GM12878 (cell line): ENCODE results near the gene C3. TPM values are rescaled to one million over a fixed set of nuclear protein-coding genes. Genes with fewer than 3 reads are reported as not detected.

Experiments
- BACH1 ChIP-seq: fragments of 450-650 bp; IDR thresholded peaks from 2 replicates; pipeline ENCODE4 v1.6.1; 2017; ENCODE audit warnings: mild to moderate bottlenecking, borderline replicate concordance
- CHD2 ChIP-seq: IDR thresholded peaks from 2 replicates; pipeline ENCODE4 v1.6.1; 2011; ENCODE audit warnings: low read depth, low read length, improper control_type of control experiment, borderline replicate concordance
- CHD4 ChIP-seq: fragments of 200-600 bp; sonication (generic); IDR thresholded peaks from 2 replicates; pipeline ENCODE4 v1.6.1; 2016; ENCODE audit warnings: mild to moderate bottlenecking
- CREM ChIP-seq: IDR thresholded peaks from 2 replicates; pipeline ENCODE4 v1.6.1; 2014; ENCODE audit warnings: antibody characterized with exemption, low read depth
- DPF2 ChIP-seq: fragments of 450-650 bp; IDR thresholded peaks from 2 replicates; pipeline ENCODE4 v1.6.1; 2017; ENCODE audit warnings: mild to moderate bottlenecking
- EED ChIP-seq: sonication (generic); IDR thresholded peaks from 2 replicates; pipeline ENCODE4 v1.6.1; 2016; ENCODE audit warnings: antibody characterized with exemption, low read depth
- IRF4 ChIP-seq: IDR thresholded peaks from 2 replicates; pipeline ENCODE4 v1.6.1; 2011; ENCODE audit warnings: low read depth, low read length
- JUNB ChIP-seq: IDR thresholded peaks from 2 replicates; pipeline ENCODE4 v1.6.1; 2016; ENCODE audit warnings: antibody characterized with exemption, mild to moderate bottlenecking
- JUND ChIP-seq: IDR thresholded peaks from 2 replicates; pipeline ENCODE4 v1.6.1; 2012; ENCODE audit warnings: low read depth, mild to moderate bottlenecking, low read length, improper control_type of control experiment, moderate library complexity
- KLF5 ChIP-seq: fragments of 450-650 bp; IDR thresholded peaks from 2 replicates; pipeline ENCODE4 v1.6.1; 2014; ENCODE audit warnings: mild to moderate bottlenecking; ENCODE audit not compliant: partially characterized antibody
- MEF2A ChIP-seq: IDR thresholded peaks from 2 replicates; pipeline ENCODE4 v1.6.1; 2011; ENCODE audit warnings: low read depth, mild to moderate bottlenecking, low read length, moderate library complexity; ENCODE audit not compliant: insufficient read depth
- MTA2 ChIP-seq: fragments of 450-650 bp; IDR thresholded peaks from 2 replicates; pipeline ENCODE4 v1.6.1; 2016; ENCODE audit warnings: low read depth, mild to moderate bottlenecking, moderate library complexity
- MXI1 ChIP-seq: fragments of 150-350 bp; IDR thresholded peaks from 2 replicates; pipeline ENCODE4 v1.6.1; 2011; ENCODE audit warnings: low read depth, mild to moderate bottlenecking, inconsistent platforms, low read length, improper control_type of control experiment
- NFYA ChIP-seq: IDR thresholded peaks from 2 replicates; pipeline ENCODE4 v1.6.1; 2011; ENCODE audit warnings: low read depth, mild to moderate bottlenecking, low read length, improper control_type of control experiment, borderline replicate concordance
- PBX3 ChIP-seq: IDR thresholded peaks from 2 replicates; pipeline ENCODE4 v1.6.1; 2011; ENCODE audit warnings: mild to moderate bottlenecking, low read depth, low read length, moderate library complexity; ENCODE audit not compliant: insufficient replicate concordance
- RUNX3 ChIP-seq: IDR thresholded peaks from 2 replicates; pipeline ENCODE4 v1.6.1; 2012; ENCODE audit warnings: low read length, inconsistent platforms
- SIN3A ChIP-seq: IDR thresholded peaks from 2 replicates; pipeline ENCODE4 v1.6.1; 2012; ENCODE audit warnings: low read depth, low read length, improper control_type of control experiment
- SIX5 ChIP-seq: IDR thresholded peaks from 2 replicates; pipeline ENCODE4 v1.6.1; 2011; ENCODE audit warnings: mild to moderate bottlenecking, low read depth, low read length, moderate library complexity; ENCODE audit not compliant: severe bottlenecking
- SUPT20H ChIP-seq: IDR thresholded peaks from 2 replicates; pipeline ENCODE4 v1.6.1; 2011; ENCODE audit warnings: low read depth, mild to moderate bottlenecking, low read length, moderate library complexity, borderline replicate concordance; ENCODE audit not compliant: control insufficient read depth
- TARDBP ChIP-seq: IDR thresholded peaks from 2 replicates; pipeline ENCODE4 v1.6.1; 2016; ENCODE audit warnings: borderline replicate concordance
- TCF7 ChIP-seq: IDR thresholded peaks from 2 replicates; pipeline ENCODE4 v1.6.1; 2014; ENCODE audit warnings: antibody characterized with exemption, borderline replicate concordance
- ZBED1 ChIP-seq: IDR thresholded peaks from 2 replicates; pipeline ENCODE4 v1.6.1; 2016; ENCODE audit warnings: borderline replicate concordance
- ZNF384 ChIP-seq: IDR thresholded peaks from 2 replicates; pipeline ENCODE4 v1.6.1; 2012; ENCODE audit warnings: low read depth, mild to moderate bottlenecking, low read length, improper control_type of control experiment, borderline replicate concordance
- ZNF687 ChIP-seq: fragments of 450-650 bp; IDR thresholded peaks from 2 replicates; pipeline ENCODE4 v1.6.1; 2017; ENCODE audit warnings: mild to moderate bottlenecking, moderate library complexity
- polyA plus RNA-seq, 11 experiments: library from polyadenylated mRNA; depleted of rRNA in 4 of 11; unstranded in 6 of 11; stranded (reverse) in 5 of 11; fragments of >200 nt; fragmentation: Nextera tagmentation in 4 of 11; fragmentation: Illumina TruSeq in 1 of 11; extraction: Ambion mirVana in 4 of 11; extraction: Trizol in 1 of 11; gene quantifications; 1 replicate in 1 of 11; 2 replicates in 10 of 11; pipeline versions ENCODE4 v1.2.1 to v1.2.3, GENCODE V29; 2011 to 2016; ENCODE audit warnings: inconsistent platforms in 2 of 11, missing spikeins in 2 of 11, low read depth in 1 of 11
- total RNA-seq, 4 experiments: library from RNA; depleted of rRNA in 3 of 4; stranded (reverse); fragments of >200 nt in 3 of 4; fragmentation: Illumina TruSeq in 1 of 4; extraction: Trizol in 1 of 4; gene quantifications; 2 replicates each; pipeline versions ENCODE4 v1.2.1 to v1.2.3, GENCODE V29; 2013 to 2021
- TF ChIP-seq, protein P1 (sequence below): IDR thresholded peaks from 2 replicates; pipeline ENCODE4 v1.6.1; 2012; ENCODE audit warnings: low read depth, low read length, improper control_type of control experiment
- TF ChIP-seq, protein P2 (sequence below): fragments of 450-650 bp; IDR thresholded peaks from 2 replicates; pipeline ENCODE4 v1.6.1; 2016; ENCODE audit warnings: mild to moderate bottlenecking

C3 gene
- total and polyA plus RNA-seq, 10 of the 15 experiments (the other 5 are each of a cell fraction or from before 2014, with no cell fraction given): 0.20 to 6.7 (median 0.72) TPM

- peak; percentile 27; the same call in 1 of the 2 replicates for TF ChIP-seq ZNF687
- peak; percentile 85 for TF ChIP-seq CREM
- peak; percentile 47; the same call in 1 of the 2 replicates for TF ChIP-seq TCF7
- TF ChIP-seq ZNF384: no peak
- peak; percentile 78; the same call in 1 of the 2 replicates for TF ChIP-seq MTA2
- TF ChIP-seq ZBED1: peak; percentile 86; the same call in 1 of the 2 replicates
- TF ChIP-seq IRF4: peak; percentile 79
- TF ChIP-seq BACH1: peak; percentile 100
- TF ChIP-seq TARDBP: peak; percentile 78
- peak; percentile 91 for TF ChIP-seq JUNB
- TF ChIP-seq, protein P1, sequence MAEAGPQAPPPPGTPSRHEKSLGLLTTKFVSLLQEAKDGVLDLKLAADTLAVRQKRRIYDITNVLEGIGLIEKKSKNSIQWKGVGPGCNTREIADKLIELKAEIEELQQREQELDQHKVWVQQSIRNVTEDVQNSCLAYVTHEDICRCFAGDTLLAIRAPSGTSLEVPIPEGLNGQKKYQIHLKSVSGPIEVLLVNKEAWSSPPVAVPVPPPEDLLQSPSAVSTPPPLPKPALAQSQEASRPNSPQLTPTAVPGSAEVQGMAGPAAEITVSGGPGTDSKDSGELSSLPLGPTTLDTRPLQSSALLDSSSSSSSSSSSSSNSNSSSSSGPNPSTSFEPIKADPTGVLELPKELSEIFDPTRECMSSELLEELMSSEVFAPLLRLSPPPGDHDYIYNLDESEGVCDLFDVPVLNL: no peak
- TF ChIP-seq MXI1: 0 out of 2 replicates have a peak, but pooled peaks have one; percentile 36
- TF ChIP-seq, protein P2, sequence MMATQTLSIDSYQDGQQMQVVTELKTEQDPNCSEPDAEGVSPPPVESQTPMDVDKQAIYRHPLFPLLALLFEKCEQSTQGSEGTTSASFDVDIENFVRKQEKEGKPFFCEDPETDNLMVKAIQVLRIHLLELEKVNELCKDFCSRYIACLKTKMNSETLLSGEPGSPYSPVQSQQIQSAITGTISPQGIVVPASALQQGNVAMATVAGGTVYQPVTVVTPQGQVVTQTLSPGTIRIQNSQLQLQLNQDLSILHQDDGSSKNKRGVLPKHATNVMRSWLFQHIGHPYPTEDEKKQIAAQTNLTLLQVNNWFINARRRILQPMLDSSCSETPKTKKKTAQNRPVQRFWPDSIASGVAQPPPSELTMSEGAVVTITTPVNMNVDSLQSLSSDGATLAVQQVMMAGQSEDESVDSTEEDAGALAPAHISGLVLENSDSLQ: peak; percentile 36; the same call in 1 of the 2 replicates
- TF ChIP-seq EED: peak; percentile 99
- no peak for TF ChIP-seq PBX3
- TF ChIP-seq CHD2: peak; percentile 64
- no peak for TF ChIP-seq NFYA
- peak; percentile 97 for TF ChIP-seq DPF2
- no peak for TF ChIP-seq SIX5
- TF ChIP-seq JUND: peak; percentile 75; the same call in 1 of the 2 replicates
- TF ChIP-seq MEF2A: peak; percentile 71; the same call in 1 of the 2 replicates
- TF ChIP-seq KLF5: no peak
- TF ChIP-seq RUNX3: peak; percentile 99
- TF ChIP-seq SIN3A: 0 out of 2 replicates have a peak, but pooled peaks have one; percentile 41
- no peak for TF ChIP-seq CHD4
- TF ChIP-seq SUPT20H: no peak
Measured at GRCh38 chr19:6674868-6675305, 45.6 kb downstream of the C3 start (continued).
